Right ventricle myocardium inferior (tissue), 1 donor: Measurements from ENCODE around the gene RHCG. TPM values are rescaled to one million over a fixed set of nuclear protein-coding genes. Genes with fewer than 3 reads are reported as not detected.
A peak's percentile ranks its signal among the peaks of the same experiment; 100 is the strongest.

Experiments used
- ATAC-seq: fragments of 200-7000 bp; cut with Tn5 transposase; one replicate; pipeline ENCODE4 v1.9.1; 2020; ENCODE audit warnings: mild to moderate bottlenecking, moderate library complexity
- DNase-seq: peaks from one replicate; pipeline ENCODE4 v3.0.0; 2021; ENCODE audit errors: missing footprints
- intact Hi-C: fragments of 100-400 bp; cut with DNase I; formaldehyde crosslinking; loops from one replicate; pipeline ENCODE4 v1.11.0; 2022
- long read RNA-seq: library from polyadenylated mRNA; unstranded; transcript quantifications from one replicate; pipeline ENCODE4 v2.0.0, GENCODE V29; 2021
- total RNA-seq: library from RNA; stranded (reverse); fragmentation: NEBNext Ultra II Directional; extraction: Animal tissue kit (Norgen Biotek cat#: 25700); gene quantifications from one replicate; pipeline ENCODE4 v1.2.1, GENCODE V29; 2021
- donor health status: DM: no; HTN: yes; CAD: no; lungs with severe emphysema.

Gene RHCG
- total RNA-seq, result not detected
- long read RNA-seq, result 0 reads

DNA sequence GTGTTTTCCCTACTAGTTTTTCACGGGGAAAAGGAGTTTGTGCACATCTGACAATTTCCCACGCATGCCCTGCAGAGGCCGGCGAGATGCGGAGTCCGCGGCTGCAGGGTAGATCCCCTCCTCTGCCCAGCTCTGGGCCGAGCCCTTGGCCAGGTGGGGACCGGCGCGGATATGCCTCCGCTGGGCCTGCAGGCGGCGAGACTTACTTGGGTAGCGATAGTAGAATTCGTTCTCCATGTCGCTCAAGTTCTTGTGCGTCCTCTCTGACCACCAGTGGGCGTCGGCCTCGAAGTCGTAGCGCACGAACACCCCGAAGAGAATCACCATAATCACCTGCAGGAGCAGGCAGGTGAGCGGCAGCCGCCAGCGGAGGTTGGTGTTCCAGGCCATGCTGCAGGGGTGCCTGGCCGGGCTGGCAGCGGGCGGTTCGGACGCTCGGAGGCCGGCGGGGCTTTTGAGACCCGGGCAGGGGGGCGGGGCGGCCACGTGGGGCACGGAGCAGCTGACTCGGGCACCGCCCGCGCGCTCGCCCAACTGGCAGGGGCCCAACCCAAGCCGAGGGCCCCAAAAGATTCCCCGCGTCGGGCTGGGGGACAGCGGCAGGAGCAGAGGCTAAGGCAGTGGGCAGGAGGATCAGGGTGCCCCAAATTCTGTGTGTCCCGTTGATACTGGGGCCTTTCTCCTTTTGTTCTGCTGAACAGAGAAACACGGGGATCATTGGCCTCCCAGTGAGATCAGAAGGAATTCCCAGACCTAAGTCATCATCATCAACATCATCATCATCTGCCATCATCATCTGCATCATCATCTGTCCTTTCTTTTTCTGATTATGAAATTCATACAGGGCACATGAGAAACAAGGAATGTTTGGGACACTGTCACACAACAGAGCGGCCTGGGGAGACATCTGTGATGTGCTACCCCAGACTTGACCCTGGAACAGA lies at the start of gene RHCG:
Gene RHCG (minus strand): TSS at position 429 of the 944 bp plus-strand sequence. CDS start 39 bp downstream, at position 390.
- DNase-seq (no peak), ATAC-seq (peak; percentile 47)

DNA sequence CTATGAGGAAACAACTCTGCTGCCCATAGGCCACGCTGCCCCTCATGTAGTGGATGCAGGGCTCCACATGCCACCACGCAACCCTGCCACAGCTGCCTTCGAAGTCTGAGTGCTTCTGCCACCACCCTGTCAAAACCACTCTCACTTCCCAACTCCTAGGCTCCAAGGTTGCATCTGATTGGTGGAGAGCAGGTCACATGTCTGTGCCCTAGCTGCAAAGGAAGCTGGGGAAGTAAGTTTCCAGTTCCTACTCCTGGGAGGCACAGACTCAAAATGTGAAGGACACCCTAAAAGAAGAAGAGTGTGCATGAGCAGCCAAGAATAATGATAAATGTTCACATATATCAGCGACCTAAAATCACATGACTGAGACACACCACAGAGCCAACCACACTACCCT lies 47.0 kb upstream of the RHCG start:
- no peak for ATAC-seq
- DNase-seq, result no peak
- intact Hi-C loops, result no loop called here

More for the DNA sequence above, at the start of gene RHCG:
- intact Hi-C loops, result no loop called here

DNA sequence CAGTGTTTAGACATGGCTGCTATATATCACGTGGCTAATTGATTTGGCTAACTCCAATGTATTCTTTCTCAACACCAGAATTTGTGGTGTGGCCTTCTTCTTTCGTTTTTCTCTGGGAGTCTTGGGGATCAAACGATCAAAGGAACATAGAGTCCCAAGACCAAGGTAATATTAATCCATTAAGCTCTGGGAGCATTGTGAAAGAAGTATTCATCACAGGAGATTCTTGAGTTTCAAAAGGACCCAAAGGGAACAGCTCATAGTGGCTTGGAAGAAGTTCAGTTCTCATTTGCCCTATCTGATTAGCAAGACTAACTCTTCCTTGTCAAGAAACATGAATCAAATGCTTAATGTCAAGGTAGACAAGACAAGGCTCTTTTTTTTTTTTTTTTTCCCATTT lies 46.0 kb upstream of the RHCG start:
- intact Hi-C loops, result no loop called here
- ATAC-seq (no peak), DNase-seq (no peak)

DNA sequence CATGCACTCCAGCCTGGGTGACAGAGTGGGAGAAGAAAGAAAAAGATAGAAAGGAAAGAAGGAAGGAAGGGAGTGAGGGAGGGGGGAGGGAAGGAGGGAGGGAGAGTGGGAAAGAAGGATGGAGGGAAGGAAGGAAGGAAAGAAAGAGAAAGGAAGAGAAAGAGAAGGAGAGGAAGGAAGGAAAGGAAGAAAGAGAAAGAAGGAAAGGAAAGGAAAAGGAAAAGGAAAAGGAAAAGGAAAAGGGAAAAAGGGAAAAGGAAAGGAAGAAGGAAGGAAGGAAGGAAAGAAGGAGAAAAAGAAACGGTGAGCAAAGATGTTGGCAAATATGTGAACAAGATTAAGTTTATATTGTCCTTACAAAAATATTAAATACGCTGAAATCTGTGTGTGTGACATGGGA lies 42.6 kb upstream of the RHCG start:
- no peak for ATAC-seq
- intact Hi-C loops, result no loop called here
- no peak for DNase-seq

DNA sequence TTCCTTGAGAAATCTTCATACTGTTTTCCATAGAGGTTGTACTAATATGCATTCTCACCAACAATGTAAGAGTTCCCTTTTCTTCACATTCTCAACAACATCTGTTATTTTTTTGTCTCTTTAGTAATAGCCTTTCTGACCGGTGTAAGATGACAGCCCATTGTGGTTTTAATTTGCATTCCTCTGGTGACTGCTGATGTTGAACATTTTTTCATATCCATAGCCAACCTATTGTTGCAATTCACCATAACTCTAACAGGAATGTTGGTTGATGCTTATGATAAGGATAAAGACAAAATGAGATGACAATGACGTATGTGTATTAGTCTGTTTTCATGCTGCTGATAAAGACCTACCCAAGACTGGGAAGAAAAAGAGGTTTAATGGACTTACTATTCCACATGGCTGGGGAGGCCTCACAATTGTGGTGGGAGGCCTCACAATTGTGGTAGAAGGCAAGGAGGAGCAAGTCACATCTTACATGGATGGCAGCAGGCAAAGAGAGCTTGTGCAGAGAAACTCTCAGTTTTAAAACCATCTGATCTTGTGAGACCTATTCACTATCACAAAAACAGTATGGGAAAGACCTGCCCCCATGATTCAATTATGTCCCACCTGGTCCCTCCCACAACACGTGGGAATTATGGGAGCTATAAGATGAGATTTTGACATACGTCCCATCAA lies 37.6 kb upstream of the RHCG start:
- DNase-seq (no peak), ATAC-seq (no peak)
- intact Hi-C loops, result no loop called here

DNA sequence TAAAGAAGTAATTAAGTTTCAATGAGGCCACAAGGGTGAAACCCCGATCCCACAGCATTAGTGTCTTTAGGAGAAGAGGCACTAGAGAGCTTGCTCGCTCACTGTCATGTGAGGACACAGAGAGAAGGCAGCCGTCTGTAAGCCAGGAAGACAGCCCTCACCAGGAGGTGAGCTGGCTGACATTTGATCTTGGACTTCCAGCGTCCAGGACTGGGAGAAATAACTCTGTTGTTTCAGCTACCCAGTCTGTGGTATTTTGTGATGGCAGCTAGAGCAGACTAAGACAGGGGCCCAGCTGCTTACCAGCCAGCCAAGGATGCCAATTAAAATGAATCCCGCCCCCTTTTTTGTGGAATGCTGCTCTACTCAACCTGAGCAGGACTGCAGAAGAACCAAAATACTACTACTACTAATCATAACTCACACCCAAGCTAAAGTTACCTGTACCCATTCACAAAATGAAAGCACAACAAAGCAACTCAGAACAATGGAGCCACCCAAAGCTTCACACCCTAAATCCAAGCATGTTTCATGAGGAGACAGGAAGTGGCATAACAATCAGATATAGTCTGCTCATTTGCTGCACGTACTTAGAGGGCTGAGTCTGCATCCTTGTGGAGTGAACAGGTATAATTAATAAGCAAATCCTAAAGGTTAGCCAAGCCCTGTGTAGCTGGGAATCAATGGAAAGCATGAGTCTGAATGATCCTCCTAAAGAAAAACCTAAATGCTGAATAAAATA lies 35.6 kb upstream of the RHCG start:
- no peak for DNase-seq
- intact Hi-C loops, result no loop called here
- no peak for ATAC-seq

DNA sequence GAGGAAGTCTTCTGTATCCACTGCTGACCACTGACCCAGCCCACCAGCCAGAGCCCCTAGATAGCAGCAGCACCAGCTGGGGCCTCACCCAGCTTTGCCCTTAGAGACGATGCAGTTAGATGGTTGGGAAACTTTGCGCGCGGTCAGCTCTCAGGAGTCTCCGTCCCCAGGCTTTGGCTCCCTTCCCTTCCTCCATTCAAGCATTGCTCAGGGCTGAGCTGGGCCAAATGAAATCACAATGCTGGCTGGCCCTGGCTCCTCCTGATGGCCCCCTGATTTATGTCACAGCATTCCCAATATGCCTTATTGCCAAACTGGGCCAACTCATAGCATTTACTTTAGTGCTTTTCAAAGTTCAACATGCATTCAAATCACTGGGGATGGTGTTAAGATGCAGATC lies 34.6 kb upstream of the RHCG start:
- intact Hi-C loops, result no loop called here
- DNase-seq (no peak), ATAC-seq (no peak)

DNA sequence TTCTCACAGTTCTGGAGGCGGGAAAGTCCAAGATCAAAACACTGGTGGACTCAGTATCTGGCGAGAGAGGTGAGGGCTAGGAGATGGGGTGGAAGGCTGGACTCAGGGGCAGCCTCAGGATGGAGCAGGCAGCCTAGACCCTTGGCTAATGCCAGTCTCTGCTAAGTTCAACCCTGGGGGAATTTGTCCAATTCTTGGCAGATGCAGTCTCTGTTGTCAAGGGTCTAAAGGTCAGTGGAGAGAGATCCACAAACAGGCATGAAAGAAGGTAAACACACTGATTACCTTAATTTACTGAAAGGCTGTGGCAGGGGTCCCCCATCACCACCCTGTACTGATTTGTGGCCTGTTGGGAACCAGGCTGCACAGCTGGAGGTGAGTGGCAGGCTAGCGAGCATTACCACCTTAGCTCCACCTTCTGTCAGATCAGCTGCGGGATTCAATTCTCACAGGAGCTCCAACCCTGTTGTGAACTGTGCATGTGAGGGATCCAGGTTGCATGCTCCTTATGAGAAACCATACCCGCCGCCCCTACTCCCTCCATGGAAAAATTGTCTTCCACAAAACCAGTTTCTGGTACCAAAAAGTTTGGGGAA lies 32.5 kb upstream of the RHCG start:
- ATAC-seq, result no peak
- intact Hi-C loops, result no loop called here
- DNase-seq, result no peak

DNA sequence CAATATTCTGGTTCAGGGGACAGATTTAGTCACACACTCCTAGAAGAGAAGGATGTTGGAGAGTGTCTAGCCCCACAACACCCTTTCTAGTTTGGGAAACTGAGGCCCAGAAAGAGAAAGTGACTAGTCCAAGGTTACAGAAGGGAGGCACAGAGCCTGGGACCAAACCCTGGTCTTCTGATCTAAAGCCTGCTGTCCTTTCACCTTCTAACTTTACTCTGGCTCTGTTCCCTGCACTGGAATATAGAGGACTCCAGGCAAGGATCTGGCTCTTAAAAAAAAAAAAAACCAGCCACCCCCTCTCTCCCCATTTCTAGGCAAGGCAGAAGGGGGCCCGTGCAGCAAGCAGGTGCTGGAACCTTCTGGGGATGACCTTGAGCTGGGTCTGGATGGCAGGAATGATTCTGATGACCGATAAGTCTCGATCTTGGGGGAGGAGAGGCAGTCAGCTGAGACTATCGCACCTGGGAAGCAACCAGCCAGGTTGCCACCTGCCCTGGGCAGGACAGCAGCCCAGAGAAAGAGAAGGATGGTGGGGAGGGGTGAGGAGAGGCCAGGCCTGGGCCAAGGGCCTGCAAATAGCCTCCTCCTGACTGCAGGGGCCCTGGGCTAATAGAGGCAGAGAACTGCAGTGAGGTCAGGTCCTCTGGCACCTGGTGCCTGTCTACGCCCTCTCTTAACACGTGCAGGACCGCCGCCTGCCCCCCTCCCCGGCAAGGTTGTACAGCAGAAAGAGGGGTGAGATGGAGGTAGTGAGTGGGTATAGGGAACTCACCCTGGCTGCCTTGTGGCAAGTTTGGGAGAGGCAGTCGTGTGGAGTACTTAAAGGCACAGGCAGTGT lies 30.4 kb upstream of the RHCG start:
- DNase-seq (no peak), ATAC-seq (no peak)
- intact Hi-C loops, result no loop called here

DNA sequence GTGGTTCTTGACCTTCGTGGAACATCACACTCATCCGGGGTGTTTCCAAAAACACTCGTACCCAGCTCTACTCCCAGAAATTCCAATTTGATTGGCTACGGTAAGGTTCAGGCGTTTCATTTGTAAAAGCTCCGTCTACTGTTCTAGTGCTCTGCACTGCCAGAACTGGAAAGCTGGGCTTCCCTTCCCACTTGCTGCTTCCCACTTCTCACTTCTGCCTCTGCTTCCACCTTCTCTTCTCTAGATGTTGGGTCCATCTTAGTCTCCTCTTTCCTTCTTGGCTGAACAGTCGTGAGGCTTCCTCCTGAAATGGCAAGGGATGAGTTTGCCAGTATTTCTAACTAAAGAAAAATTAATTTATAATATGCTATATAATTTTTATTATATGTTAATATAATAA lies 29.8 kb upstream of the RHCG start:
- intact Hi-C loops, result no loop called here
- DNase-seq (no peak), ATAC-seq (no peak)

DNA sequence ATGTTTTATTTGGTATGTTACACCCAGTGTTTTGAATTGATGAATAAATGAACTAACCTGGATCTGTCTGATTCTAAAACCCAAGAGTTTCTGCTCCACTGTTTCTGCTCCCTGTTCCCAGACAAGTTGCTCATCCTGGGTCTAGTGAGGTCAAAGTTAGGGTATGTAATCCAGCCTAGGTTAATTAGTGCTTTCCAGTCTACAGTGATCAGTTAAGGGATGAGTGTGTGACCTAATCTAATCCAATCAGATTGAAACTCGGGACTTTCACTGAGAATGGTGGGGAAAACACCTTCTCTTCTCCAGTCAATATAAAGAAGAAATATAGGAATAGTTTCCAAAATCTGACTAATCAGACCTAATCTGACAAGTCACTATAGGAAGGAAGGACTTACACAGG lies 27.8 kb upstream of the RHCG start:
- DNase-seq, result no peak
- no peak for ATAC-seq
- intact Hi-C loops, result no loop called here

DNA sequence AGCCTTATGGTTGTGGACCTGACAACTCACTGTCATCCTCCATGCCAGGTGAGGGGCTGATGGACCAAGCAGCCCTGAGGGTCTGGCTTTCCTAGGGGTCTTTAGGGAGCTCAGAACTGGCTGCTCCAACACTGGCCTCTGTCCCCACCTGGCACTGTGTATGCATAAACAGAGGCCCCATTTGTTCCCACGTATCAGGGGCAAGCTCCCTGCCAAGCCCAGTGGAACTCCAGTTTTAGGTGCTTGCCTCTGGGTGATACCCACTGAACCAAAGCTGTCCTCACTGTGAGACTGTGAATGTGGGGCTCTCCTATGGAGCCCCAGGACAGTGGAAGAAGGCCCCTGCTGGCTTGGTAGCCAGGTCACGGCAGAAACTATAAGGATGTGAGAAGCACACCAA lies 26.7 kb upstream of the RHCG start:
- intact Hi-C loops, result no loop called here
- no peak for ATAC-seq
- DNase-seq, result no peak

DNA sequence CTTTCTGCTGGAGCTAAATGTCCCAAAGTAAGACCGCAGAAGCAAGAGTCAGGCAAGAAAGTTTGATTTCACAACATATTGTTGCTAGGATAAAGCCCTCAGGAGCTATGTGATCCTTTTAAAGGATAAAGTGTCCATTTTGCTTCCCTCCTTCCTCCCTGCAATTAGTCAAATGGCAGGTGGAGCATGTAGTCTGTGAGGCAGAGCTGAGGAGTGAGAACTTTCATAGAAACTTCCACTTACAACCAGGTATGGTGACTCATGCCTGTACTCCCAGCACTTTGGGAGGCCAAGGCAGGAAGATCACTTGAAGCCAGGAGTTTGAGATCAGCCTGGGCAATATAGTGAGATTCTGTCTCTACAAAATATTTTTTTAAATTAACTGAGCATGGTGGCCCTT lies 25.2 kb upstream of the RHCG start:
- intact Hi-C loops, result no loop called here
- ATAC-seq (no peak), DNase-seq (no peak)

DNA sequence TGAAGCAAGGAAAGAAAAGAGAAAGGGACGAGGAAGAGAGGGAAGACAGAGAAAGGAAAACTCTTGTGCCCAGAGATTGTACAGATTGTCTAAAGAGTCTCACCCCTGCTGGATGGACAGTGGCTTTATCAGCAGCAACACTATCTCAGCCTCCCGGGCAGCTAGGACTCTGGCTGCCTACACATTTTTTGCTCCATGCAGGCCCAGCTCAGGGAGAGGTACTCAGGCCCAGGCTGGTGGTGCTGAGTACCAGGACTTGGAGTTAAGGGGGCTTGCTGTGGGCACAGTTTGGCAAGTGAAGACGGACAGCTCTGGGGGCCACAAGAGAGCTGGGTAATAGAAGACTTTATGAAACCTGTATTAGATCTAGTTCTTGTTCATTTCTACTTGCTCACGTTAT lies 19.1 kb upstream of the RHCG start:
- no peak for DNase-seq
- ATAC-seq, result no peak

DNA sequence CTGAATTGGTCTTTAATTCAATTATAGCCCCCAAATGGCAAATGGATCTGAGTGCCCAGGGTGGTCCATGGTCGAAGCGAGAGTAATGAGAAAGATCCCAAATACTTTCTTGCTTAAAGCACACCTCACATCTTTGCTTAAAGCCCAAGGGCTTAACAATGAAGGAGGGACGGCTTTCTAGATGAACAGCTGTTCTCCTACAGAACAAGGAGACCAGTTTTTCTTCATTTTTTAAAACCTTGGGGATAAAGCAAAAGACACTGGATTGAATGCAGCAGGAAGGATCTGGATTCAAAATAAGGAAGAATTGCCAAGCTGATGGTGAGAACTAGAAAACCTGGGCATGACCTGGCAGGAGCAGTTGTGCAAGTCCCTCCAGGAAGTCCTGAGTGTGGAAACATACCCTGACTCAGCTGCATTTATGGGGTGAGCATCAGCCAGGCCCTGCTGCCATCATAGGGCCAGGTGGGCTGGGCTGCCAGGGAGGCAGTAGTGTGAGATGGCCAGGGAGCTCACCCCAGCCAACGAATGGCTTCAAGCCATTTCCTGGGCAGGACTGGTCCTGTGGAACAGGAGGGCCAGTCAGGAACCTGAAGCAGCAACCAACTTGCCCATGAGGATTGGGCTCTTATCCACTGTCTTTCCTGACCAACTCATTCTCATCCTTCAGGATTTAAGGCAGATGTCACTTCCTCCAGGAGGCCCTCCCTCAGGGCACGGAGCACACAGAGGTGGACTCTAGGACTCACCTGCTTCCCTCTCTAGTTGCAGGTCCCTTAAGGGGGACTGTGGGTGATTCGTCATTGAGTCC lies 18.4 kb upstream of the RHCG start:
- ATAC-seq, result no peak
- intact Hi-C loops, result no loop called here

More for the DNA sequence above, 19.1 kb upstream of the RHCG start:
- intact Hi-C loops, result no loop called here

DNA sequence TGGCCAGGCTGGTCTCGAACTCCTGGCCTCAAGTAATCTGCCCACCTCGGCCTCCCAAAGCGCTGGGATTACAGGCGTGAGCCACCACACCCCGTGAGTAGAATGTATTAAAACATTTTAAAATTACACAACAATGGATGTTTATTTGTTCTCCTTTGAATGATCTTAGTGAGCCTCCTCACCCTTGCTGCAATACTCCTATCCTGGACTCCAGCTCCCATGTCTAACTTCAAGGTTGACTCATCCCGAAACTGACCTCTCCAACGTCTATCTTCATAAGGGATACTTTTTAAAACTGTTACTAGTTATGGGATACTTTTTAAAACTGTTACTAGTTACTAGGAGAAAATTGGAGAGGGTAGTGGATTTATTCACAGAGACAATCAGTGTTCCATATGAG lies 17.8 kb upstream of the RHCG start:
- ATAC-seq, result no peak
- intact Hi-C loops, result no loop called here
- DNase-seq, result no peak

More for the DNA sequence above, 18.4 kb upstream of the RHCG start:
- peak; percentile 69 for DNase-seq

DNA sequence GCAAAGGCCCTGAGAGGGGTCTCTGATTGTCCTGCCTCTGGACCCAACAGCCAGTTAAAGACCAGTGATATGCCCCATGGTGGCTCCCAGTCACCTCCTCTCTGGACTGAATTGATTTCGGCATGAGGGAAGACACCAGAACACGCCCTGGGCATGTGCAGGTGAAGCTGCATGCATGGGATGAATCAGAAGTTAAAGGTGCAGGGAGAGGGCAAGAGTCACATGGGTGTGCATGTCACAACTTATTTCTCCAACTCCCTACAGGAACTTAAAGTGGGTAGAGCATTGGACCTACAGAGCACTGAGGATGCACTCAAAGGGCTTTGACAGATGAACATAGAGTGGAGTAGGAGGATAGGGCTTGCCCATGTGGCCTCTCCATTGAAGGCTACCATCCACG lies 16.9 kb upstream of the RHCG start:
- intact Hi-C loops, result no loop called here
- DNase-seq, result no peak
- no peak for ATAC-seq

DNA sequence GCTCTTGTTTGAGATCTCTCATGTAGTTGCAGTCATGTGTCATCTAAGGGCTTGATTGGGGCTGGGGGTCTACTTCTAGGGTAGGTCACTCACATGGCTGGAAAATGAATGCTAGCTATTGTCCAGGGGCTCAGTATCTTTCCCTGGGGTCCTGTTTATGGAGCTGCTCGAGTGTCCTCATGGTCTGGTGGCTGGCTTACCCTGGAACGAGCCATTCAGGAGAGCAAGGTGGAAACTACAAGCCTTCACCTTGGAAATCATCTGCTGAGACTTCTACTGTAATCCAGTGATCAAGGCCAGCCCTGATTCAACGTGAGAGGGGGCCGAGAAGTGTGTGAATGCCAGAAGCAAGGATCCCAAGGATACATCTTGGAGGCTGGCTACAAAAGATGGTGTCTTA lies 16.2 kb upstream of the RHCG start:
- intact Hi-C loops, result no loop called here
- DNase-seq (no peak), ATAC-seq (no peak)
